GM19240 (cell line): ENCODE data around the gene CLUH.
A peak's percentile ranks its signal among the peaks of the same experiment; 100 is the strongest.
"Not testable (repeated sequence)": the region's sequence is repeated elsewhere in the genome, so short reads cannot be mapped to it uniquely, and the experiment has no call there.

Source experiments
- DNase-seq: peaks from one replicate; pipeline ENCODE4 v3.0.0; 2011; ENCODE audit warnings: low spot score; ENCODE audit not compliant: insufficient read length

Gene CLUH

GRCh38 chr17:2701161-2701995, 10.2 kb downstream of the CLUH start:
- DNase-seq = no peak

DNA sequence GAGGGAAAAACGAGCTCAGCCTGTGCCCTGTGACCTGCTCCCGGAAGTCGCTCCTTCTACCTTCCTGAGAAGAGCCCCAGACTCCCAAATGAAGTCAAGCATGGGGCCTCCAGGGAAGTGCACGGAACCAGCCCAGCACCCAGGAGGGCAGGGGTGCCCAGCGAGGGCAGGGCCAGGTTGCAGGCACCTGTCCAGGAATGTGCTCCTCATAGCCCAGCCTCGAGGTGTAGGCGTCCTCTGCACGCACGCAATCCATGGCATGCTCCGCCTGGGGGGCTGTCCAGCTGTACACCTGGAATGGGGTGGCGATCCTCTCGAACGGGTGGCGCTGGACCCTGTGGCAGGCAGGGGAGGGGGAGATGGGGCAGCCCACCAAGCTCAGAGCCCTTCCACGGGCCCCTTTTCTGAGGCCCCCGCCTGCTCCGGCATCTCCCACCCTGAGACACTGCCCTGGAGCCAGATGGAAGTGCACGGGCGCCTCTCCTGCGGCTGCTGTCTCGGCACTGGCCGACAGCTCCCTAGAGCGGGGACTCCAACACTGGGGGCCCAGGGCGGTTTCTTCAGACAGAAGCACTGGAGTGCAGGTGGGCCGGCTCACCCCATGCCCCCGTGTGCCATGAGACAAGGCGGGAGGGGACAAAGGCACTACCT, 10.9 kb downstream of the CLUH start:
- no peak for DNase-seq

DNA sequence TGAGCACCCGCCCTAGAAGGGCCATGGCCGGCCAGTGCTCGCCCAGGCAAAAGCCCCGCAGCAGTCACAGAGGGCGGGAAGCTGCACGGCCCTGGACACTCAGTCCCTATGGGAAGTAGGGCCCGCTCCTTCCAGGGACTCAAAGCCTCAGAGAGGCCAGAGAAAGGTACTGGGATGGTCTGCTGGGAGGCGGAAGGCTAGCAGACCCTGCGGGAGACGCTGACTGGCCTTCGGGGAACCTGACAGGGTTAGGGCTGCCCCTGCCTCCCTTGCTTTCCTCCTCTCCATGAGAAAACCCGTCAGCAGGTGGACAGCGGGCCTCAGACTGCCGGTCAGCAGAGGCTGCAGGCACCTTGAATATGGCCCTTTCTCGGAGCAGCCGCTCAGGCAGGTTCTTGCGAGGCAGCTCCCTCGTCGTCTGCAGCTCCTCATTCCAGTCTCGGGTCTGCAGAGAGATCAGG, 11.5 kb downstream of the CLUH start:
- DNase-seq = no peak

- DNase-seq = not testable (repeated sequence)
These were observed 12.3 kb downstream of the CLUH start for GRCh38 chr17:2699216-2699805.

DNA sequence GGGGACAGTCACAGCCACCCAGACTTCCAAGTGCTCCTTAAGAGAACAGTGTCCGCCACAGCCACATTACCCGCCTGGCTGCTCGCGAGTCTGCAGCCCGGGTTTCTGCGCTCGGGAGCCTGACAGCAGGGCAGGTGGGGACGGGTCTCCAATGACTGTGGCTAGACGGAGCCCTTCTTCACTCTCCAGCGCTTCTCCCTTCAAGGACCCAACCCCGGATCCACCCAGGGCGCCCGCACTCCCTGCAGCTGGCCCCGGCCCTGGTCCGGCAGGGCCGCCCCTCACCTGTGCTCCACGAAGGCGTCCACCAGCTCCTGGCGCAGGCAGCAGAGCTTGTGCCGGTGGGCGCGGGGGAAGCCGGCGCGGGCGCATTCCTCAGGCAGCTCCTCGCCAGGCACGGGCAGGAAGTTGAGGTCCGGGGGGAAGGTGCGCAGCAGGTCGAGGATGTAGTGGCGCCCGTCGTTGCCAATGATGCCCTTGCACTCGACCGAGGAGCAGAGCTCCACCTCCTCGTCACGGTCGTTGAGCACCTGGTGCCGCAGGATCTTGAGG, 13.9 kb downstream of the CLUH start:
- DNase-seq = peak; percentile 1

DNA sequence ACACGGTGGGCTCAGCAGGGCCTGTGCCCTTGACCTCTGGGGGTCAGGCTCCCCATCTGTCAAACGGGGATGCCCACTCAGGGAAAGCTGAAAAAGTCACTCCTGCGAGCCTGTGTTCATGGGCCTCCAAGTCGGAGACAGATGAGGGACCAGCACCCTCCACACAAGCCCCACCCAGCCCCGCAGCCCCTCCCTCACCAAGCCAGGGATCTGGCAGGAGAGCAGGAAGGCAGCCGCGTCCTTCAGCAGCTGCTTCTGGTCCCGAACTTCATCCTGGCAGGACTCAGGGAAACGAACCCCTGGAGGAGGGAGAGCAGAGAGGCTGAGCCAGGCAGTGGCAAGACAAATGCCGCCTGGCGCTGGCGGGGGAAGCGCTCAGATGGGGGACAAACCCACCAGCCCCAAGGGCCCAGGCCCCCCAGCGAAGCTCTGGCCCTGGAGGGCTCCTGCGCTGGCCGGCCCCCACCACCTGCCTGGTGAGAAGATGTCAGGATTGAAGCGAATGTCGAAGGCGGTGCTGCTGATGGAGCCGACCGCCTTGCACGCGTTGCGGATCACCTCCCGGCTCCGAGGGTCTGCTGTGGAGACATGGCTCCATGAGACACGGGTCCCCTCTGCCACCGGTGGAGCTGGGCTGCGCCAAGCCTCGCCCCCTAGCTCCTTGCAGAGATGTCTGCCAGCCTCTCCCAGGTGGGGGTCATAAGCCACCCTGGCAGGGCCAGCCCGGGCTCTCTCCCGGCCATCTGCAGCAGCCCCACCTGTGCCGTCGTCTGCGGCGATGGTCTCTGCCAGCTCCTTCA, 15.4 kb downstream of the CLUH start:
- DNase-seq = no peak

DNA sequence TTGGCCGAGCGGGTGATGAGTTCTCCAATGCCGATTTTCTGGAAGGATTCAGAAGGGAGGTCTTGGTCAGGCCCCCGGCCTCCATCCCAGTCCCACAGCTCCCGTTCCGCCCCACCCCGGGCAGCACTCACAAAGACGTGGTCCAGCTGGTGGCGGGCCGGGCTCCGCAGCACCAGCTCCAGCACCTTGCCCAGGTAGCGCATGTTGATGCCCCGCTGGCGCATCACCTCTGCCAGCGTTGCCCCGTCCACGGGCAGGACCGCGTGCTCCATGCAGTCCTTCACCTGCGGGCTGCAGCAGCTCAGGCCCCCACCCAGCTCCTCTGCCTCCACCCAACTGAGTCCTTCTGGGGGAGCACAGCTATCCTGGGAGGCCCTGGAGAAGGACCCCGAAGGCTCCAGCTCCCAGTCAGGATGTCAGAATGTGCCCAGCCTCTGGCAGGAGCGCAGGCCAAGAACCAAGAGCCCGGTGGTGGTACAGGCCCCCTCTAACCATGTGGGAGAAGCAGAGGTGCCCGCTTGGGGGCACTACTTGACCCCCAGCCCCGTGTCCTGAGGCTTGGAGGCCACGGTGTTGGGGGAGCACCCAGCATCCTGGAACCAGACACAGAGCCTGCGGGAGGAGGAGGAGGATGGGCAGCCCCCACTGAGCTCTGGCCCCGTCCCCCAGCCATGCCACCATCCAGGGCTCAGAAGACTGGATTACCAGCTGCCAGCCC, 16.2 kb downstream of the CLUH start:
- DNase-seq = no peak

GRCh38 chr17:2694381-2695242, 17.0 kb downstream of the CLUH start:
- DNase-seq = no peak

GRCh38 chr17:2693561-2694380, 17.8 kb downstream of the CLUH start:
- no peak for DNase-seq

GRCh38 chr17:2692781-2693135, 18.8 kb downstream of the CLUH start:
- no peak for DNase-seq

DNA sequence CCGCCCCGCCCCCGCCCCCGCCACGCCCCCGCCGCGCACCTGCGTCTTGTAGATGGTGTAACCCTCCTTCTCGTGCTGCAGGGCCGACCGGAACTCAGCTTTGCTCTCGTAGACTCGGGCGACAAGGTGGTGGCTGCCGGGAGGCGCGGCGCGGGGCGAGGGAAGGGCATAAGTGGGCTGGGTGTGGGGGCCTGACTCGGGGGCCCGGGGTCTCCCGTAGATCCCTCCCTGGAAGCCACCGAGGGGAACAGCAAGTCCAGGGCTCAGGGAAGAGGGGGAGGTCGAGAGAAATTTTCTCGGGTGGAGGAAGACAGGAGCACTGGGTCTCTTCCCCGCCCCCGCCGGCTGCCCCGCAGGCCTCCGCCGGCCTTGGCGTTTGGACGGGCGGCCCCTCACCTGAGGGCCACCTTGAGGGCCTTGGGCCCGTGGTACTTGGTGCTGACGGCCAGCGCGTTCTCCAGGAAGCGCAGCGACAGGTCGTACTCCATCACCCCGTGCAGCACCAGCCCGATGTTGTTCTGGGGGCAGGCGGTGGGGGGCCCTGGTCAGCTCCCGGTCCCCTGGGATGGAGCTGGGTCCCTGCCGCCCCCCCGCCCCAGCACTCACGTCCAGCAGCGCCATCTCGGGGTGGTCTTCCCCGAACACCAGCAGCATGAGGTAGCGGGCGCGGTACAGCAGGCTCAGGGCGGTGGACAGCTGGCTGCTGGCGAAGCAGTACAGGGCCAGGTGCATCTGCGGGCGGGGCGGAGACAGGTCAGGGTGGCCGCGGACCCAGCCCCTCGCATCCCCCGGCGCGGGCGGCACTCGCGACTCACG, 19.4 kb downstream of the CLUH start:
- DNase-seq = no peak

GRCh38 chr17:2691069-2691871, 20.3 kb downstream of the CLUH start:
- no peak for DNase-seq

- peak; percentile 0 for DNase-seq
These were observed 21.1 kb downstream of the CLUH start for GRCh38 chr17:2690165-2691068.

DNA sequence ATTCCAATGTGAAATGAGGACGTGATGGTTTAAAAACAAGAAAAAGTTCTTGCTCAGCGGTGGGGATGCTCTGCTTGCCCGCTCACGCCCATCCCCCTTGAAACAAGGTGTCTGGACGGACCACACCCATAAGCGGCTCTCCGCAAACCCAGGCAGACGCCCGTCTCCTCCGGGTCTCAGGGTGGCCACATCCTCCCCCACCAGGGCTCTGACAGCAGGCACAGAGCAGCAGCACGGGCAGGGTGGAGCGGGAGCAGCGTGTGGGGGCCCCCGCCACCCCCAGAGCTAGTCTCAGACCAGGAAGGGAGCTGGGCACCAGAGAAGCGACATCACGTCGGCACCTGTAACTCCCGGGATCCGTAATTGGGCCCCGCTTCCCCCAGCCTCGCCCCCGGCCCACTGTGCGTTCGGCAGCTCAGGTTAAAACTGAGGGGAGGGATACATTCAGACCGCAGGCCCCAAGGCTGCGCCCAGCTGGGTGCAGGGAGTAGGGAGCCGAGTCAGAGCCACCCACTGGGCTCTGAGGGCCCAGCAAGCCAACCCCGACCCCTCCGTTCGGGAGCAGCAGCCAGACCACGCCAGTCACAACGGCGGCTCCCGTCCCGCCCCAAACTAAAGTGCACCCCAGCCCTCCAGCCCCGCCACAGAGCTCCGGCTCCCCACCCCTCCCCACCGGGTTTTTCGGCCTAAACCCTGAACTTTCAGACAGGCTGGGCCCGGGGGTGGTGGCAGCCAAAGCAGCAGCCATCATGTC, 22.0 kb downstream of the CLUH start:
- no peak for DNase-seq
